GM21381 (cell line): ENCODE results near the gene RNF207.

ENCODE experiments used
- ATAC-seq: cut with Tn5 transposase; IDR thresholded peaks from one replicate; pipeline ENCODE4 v1.9.1; 2021; ENCODE audit warnings: mild to moderate bottlenecking, moderate library complexity; ENCODE audit not compliant: unreplicated experiment

The RNF207 gene, protein sequence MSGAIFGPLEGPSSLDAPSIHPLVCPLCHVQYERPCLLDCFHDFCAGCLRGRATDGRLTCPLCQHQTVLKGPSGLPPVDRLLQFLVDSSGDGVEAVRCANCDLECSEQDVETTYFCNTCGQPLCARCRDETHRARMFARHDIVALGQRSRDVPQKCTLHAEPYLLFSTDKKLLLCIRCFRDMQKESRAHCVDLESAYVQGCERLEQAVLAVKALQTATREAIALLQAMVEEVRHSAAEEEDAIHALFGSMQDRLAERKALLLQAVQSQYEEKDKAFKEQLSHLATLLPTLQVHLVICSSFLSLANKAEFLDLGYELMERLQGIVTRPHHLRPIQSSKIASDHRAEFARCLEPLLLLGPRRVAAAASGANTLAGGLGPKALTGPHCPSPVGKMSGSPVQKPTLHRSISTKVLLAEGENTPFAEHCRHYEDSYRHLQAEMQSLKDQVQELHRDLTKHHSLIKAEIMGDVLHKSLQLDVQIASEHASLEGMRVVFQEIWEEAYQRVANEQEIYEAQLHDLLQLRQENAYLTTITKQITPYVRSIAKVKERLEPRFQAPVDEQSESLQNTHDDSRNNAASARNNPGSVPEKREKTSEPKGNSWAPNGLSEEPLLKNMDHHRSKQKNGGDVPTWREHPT

DNA sequence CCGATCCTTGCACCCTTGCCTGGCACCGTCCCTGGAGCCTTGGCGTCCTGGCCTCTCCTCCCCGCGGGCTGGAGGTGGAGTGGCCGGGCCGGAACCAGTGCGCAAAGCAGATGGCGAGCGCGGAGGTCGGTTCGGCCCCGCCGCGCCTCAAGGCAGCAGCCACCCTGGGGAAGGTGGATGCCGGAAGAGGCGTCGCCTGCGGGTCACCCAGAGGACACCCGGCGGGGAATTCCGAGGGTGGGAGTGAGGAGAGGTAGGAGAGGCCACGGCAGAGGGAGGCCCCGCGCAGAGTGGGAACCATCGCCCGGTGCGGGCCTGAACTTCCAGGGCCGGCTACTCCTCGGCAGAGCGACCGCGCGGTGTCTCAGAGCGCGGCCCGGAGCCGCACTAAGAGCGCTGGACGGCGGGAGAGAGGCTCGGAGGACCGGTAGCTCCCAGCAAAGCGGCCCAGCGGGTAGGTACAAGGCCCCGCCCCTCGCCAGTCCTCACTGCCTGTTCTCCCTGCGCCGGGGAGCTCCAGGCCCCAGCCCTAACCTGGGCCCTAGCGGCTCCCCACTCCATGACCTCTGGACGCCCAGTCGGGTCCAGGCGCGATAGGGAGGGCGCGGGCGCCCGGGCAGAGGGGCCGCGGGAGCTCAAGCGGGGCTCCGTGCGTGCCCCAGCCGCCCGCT, at the start of gene RNF207:
TSS of gene RNF207 (plus strand) at position 271 of the 671 bp plus-strand sequence. CDS start 417 bp downstream, outside the sequence.
- peak; percentile 52 for ATAC-seq

DNA sequence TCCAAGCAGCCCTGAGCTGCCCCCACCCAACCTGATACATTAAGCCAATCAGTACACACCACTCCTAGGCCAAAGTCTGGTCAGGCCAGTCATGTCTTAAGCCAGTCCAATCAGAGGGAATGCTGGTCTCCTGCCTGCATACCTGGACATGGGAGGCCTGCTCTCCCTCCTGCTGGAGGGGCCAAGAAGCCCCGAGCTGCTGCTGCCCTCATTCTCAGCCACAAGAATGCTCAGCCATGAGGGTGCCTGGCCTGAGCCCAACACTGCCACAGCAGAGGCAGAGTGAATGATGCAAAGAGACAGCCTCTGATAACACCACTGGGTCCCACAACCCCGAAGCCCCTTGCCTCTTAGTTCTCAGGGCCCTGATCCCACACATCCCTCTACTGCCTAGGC, 48.8 kb upstream of the RNF207 start:
- ATAC-seq, result no peak

DNA sequence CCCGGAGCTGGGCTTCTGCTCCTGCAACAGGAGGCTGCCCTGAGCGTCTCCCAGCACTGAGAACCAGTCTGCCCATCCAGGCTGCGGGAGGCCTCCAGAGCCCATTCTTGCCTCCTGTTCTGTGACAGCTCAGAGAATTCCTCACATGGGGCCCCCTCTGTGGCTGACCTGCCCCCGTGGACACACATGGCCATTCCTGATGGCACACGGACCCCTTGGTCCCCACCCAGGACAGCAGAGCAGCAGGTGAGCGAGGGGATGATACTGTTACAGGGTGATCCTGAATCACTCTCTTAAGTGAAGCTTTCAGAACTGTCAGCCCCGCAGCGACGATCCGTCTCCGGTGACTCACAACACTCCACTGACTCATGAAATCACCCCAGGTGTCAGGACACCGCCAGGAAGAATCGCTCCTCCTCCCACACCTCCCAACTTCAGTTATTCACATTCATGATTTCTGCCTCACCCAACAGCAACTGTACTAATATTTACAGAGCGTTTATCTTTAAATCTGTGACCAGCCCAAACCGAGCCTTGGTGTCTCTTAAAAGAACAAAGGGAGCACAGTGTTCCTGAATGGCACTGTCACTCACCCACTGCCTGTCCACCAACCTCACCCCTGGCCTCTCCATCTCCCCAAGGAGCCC, 48.3 kb upstream of the RNF207 start:
- no peak for ATAC-seq

DNA sequence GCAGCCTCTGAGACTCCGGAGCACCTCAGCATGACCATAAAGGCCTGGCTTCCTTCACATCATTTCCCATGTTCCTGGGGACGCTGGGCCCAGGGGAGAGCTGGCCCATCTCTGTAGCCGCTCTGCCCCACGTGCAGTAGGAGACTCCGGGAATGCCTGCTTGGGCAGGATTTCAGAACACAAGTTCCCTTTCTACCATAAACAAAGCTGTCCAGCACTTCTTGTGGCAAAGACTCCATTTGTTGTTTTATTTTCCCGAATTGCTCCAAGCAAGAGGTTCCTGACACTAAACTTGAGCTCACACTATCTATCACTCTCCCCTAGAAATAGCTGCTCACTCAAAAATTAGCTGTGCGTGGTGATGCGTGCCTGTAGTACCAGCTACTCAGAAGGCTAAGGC, 47.7 kb upstream of the RNF207 start:
- no peak for ATAC-seq

DNA sequence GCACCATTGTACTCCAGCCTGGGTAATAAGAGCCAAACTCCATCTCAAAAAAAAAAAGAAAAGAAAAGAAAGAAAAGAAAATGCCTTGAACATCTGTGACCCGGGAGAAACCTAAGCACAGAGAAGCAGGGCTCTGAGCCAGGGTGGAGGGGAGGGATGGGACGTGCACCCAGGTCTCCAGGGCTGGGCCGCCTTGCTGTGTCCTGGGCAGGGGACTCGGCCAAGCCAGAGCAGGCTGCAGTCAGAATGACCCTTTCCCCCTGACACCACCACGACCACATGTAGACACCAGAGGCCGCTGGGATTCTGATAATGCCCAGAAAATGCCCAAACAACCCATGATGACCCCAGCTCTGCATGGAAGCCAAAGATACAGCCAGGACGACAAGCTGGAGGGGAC, 43.6 kb upstream of the RNF207 start:
- ATAC-seq, result no peak

DNA sequence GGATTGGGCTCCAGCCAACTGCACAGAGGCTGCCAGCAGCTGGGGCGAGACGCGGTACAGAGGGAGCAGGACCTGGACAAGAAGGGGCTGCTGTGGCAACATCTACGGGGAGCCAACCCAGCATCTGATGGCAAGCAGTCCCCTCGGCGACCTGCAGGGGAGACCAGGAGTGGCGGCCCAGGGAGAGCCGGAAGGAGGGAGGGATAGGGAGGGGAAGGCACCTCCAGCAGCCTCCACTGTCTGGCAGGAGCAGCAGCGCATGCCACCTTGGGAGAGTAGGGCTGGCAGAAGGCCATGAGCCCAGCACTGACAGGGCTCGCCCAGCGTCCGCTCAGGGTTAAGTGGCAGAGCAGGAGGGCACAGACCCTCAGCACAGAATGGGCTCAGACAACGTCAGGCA, 43.1 kb upstream of the RNF207 start:
- ATAC-seq, result no peak

DNA sequence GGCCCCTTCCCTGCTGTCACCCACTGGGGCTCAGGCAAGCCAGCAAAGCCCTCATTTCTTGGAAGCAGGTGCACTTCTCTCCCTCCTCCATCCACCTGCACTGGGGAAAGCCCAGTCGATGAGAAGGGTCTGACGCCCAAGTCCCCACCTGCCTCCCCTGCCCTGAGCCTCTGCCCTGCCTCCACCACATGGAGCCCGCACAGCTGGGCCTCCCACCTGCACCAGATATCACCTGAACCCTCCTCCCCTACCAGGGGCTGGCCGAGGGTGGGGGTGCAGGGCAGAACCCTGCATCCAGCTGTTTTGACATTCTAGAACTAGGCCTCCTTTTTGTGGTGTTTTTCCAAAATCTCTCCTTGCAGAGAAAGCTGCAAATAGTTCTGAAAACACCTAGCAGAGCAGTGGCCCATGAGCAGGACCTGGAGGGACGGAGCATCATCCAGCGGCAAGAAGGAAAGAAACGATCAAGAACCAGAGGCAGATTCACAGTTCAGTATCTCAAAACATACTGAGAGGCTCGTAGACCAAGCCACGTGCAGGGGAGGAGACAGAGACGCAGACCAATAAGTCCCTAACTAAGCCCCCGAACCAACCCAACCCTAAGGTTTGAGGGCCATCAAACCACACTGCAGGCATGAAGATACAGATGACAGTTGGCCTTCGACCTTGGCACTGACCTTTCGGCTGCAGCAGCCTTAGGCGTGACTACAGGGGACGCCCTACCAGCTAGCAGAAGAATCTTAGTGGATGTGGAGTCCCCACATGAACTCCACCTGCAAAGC, 42.5 kb upstream of the RNF207 start:
- ATAC-seq, result no peak

DNA sequence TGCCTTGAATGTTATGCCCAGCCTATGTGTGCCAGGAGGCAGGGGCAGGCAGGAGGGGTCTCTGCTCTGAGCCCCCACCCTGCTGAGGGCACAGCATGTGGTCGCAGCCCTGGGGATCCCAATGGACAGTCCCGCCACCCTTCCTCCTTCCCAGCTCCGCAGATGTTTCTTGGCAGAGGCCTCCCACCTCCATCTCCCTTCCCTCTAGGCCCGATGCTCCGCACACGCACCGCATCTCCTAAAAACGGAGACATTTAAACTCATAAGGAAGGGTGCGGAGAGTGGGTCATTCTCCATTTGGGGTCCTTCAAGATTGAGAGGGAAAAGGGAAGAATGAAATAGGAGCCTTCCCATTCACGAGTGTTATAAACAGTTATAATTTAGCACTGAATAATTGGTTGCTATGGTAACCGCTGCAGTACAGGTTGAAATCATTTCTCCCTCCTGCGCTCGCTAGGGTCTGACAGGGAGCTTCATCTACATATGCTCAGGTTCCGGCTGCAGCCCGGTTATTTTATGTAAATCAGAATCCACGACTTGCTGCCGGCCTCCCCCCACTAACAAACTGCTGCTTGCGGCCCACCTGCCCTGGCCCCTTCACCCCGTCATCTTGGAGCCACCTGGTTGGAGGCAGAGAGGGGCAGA, 41.8 kb upstream of the RNF207 start:
- no peak for ATAC-seq

DNA sequence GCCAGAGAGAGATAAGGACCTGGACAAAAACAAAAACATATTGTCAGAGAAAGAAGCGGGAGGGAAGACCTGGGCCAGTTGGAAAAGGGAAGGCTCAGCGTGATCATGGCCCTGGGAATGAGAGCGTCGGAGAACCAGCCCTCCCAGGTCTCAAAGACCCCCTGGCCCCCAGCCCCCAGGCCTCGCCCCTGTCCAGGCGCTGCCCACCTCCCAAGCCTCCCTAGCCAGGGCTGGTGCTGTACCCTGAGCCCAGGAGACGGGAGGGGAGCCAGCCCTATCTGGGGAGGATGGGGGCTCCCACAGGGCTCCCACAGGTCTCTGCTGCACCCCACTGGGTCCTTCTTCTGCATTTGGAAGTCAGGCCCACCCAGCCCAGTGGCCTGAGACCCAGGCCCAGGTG, 40.9 kb upstream of the RNF207 start:
- no peak for ATAC-seq

DNA sequence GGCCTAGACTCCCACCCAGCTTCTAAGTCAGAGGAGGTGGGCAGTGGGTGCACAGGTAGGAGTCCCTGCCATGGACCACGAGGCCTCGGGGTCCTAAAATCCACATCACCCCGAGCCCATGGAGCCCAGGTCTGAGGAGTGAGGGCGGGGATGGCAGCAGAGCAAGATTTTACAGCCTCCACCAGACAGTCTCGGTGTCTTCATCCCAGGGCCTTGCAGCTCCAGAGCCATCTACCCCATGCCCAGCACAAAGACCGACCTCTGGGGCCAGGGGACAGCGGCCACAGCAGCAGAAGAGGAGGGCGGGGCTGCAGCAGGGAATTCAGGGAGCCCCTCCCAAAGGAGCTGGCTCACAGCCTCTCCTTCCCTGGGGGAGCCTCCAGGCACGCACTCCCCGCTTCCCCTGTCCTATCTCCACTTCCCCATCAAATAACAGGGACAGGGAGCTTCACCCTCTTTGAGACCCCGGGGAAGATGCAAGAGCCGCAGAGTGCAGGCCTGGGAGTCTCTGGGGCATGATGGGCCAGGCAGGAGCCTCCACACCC, 40.4 kb upstream of the RNF207 start:
- no peak for ATAC-seq

DNA sequence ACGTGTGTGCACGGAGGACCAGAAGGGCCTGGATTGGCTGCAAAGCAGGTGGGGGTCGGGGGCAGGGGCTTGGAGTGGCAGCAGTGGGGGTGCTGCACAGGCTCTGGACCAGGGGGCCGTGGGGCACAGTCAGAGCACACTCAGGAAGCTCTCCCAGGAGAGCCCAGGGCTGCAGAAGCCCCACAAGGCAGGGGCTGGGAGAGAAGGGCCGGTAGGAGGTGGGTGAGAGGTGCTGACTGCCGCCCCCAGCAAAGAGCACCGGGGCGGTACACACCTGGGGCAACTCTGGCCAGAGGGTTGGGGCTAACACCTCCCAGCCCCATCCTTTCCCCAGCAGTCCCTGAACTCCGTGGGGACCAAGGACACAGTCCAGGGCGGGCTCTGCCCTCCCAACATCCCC, 39.7 kb upstream of the RNF207 start:
- ATAC-seq, result no peak

DNA sequence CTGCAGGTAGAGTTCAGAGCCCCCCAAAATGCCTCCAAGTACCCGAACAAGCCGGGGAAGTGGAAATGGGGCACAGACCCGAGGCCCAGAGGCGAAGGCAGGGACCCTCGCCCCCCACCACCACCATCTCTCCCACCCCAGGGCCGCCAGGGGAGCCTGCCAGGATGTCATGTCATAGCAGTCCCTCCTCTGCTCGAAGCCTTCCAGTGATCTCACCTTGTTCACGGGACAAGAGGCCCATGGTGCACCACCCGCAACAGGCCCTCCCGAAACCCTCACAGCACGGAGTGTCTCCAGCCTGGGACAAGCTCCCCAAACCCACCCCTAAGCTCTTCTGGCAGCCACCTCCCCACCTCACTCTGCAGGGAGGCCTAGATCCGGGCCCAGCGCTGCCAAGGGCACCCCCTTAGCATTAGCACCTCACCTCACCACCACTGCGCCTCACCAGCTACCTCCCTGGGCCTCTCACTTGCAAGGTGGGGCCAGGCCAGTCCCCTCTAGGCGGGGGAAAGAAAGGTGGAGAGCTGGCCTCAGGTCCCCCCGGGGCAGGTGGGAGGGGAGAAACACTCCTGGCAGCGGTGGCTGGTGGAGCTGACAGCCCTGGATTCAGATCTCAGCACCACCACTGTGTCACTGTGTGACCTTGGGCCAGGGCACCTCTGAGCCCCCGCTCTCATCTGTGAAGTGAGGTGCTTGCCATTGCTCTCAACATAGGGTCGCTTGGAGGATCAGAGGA, 39.1 kb upstream of the RNF207 start:
- ATAC-seq, result no peak

DNA sequence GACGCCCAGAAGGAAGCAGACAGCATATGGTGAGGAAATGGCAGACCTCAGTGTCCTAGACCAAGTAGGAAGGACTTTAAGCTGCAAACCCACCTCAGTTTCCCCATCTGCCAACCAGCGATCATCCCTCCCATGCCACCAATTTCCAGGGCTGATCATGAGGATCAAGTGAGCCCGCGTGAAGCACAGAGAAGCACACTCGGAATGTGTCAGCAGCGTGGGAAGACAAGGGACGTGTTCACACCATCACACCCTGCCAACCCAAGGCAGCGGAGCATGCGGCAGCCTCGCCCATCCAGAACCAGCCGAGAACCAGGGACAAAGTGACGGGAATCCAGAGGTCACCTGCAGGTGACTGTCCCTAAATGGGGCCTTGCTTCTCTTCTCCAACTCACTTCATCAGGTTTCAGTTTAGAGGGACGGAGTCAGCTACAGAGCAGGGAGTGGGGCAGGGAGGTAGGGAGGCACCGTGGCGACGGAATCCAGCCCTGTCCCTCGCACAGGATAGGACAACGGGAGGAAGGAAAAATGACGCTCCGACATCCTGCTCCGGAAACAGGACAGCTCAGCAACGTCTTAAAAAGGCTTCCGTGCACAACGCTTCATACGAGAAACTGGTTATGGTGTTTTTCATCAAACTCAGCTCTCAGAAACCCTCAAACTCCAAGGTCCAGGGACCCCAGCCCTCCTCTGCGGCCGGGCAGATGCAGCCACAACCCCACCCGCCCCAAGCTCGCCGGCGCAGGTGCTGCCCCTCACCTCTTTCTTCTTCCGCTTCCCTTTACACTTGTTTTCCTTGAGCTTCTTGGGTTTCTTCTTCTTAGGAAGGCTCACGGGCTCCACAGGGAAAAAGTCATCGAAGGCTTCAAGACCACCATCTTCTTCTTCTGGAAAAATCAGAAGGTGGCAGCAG, 38.3 kb upstream of the RNF207 start:
- ATAC-seq, result no peak

DNA sequence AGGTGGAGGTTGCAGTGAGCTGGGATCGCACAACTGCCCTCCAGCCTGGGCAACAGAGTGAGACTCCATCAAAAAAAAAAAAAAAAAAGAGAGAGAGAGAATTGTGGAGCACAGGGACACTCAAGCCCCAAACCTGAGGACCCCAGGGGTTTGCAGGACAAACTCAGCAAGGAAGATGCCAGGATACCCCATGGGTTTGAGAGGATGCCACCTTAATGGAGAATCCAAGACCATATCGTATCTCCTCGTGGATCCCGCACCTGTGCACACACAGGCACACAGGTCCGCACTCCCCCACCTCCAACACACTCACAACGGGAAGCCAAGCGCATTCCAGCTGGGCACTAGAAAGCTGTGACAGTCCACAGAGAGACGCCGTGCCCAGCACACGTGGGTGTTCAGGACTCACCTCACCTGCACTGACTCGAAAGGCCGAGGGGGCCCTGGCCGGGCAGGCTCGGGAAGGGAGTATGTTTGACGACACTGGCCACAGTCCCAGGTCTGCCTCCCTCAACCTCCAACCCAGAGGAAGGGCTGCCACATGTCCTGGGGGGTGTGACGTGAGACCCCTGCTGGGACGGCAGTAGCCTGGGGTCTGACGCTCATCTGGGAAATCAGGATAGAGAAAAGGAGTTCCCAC, 36.9 kb upstream of the RNF207 start:
- ATAC-seq, result no peak

DNA sequence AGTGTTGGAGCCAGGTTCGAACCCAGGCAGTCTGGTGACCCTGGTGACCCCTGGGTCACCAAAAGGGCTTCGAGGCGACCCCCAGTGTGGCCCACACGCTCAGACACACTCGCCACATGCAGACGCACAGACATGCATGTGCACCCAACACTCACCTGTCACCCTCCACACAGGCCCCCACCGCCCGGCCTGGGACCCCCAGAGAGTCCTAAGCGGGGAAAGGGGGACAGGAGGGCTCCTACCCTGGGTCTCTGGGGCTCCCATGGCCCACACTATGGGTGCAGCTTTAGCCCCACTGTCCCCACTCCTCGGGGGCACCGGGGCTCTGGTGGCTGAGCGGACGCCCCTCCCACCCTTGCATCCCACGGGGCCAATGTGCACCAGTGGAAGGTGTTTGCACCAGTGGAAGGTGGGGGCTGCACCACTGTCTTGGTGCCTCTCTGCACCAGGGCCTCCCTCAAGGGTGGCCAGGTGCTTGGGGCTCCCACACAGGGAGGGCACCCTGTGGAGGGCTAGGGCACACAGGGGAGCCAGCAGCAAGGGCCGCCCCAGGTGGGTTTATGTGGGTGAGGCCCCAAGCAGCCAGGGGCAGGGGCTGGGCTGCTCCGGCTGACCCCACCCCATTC, 35.7 kb upstream of the RNF207 start:
- ATAC-seq, result no peak

DNA sequence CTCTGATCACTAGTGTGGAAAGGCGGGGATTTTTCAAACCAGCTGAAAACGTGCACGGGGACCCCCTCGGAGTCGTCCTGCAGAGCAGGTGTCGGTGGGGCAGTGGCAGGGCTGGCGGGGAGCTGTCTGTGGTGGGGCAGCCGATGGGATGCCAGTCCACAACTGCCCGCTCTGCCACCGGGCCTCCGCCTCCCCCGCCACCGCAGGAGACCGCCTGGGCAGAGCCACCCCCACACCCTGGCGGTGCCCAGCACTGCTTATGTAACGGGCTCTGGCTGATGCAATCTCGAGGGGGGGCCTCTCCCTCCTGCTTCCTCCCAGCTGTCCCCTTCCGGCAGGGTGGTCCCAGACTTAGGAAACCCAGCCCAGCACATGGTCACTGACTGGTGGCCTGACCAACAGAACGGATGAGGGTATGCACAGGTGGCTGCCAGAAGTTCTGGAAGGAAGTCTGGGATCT, 35.1 kb upstream of the RNF207 start:
- ATAC-seq, result no peak

DNA sequence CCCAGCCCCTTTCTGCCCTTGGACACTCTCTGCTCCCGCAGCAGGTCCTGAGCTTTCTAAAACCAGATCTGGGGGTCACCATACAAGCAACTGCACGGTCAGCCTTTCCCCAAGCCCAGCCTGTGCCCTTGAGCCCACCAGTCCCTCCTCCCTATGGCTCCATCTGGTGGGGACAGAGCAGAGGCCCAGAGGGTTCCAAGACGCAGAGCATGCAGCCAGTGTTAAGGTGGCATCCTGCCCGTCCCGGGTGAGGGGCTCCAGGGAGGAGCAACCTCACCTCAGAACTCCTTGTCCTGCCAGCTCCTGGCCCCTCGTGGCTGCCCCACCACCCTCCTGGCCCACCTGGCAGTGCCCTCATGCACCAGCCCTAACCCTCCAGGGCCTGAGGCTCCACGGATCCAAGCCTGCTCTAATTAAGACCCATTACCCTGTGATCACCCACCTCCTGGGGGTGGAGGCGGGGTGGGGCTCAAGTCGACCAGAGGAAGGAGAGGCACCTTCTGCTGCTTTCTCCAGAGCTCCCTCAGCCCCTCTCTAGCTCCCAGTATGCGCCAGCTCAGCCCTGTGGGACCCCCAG, 34.3 kb upstream of the RNF207 start:
- no peak for ATAC-seq
